Measurements from ENCODE around the gene TBL3. TPM values are rescaled to one million over a fixed set of nuclear protein-coding genes. Genes with fewer than 3 reads are reported as not detected.

Gene TBL3
- total RNA-seq, 1 donor from 2014 or later: 30.7 TPM

DNA sequence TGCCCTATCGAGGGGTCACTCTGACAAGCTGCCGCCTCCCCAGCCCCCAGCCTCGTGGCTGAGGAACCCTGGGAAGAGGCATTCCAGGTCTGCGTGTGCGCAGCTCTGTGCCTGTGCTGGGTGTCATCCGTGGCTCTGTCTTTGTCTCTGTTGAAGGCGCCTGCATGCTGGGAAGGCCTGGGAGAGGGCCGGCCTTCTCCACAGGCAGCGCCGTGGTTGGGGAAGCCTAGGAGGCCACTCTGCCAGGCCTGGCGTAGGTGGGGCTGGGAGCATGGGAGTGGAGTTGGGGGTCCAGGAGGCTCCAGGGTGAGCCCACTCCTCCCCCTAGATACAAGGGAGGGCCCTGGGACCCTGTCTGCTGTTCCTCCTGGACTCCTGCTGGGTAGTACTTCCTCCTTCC, 58.2 kb downstream of the TBL3 start:
- no peak overlapping the region for H3K9ac ChIP-seq
- H4K20me1 ChIP-seq (ENCODE audit: low read depth): peaks cover 5% of the 10 kb centered on the region
- H3K4me3 ChIP-seq: no peak overlapping the region
- DNase-seq (ENCODE audit: low spot score): no peak
- Mint-ChIP-seq H3K27me3 (ENCODE audit: insufficient read depth, low read depth) (peaks cover 9% of the 10 kb centered on the region), H3K9me3 (no peaks in the 10 kb centered on the region), H3K4me1 (peaks cover 10% of the 10 kb centered on the region), H3K36me3 (no peaks in the 10 kb centered on the region), H3K4me3 (no peak overlapping the region), H3K27ac (no peak overlapping the region)
- H3K36me3 ChIP-seq: no peaks in the 10 kb centered on the region
- H3K27me3 ChIP-seq: peaks cover 38% of the 10 kb centered on the region
- no peaks in the 10 kb centered on the region for H3K9me3 ChIP-seq (ENCODE audit: low read depth)
- no peak overlapping the region for H3K4me2 ChIP-seq
- no peak overlapping the region for H2AFZ ChIP-seq (replicated peaks)
- peaks cover 6% of the 10 kb centered on the region for H3K4me1 ChIP-seq
- no peaks in the 10 kb centered on the region for H3K79me2 ChIP-seq (ENCODE audit: low read depth)
- TF ChIP-seq EZH2 (IDR thresholded peaks at IDR 0.05) (no peak), EZH2phosphoT487 (IDR thresholded peaks at IDR 0.05) (no peak), CTCF (IDR thresholded peaks at IDR 0.05) (no peak)
- no peak overlapping the region for H3K27ac ChIP-seq
- H3F3A ChIP-seq (ENCODE audit: low read depth): peaks cover 13% of the 10 kb centered on the region

- no peak overlapping the region for H3K27ac Mint-ChIP-seq
- Histone ChIP-seq H3K79me2 (ENCODE audit: low read depth) (no peaks in the 10 kb centered on the region), H3K36me3 (no peaks in the 10 kb centered on the region), H3K4me2 (no peak overlapping the region), H3K9me3 (ENCODE audit: low read depth) (no peaks in the 10 kb centered on the region), H3K4me3 (no peak overlapping the region), H3K27me3 (peaks cover 27% of the 10 kb centered on the region), H4K20me1 (ENCODE audit: low read depth) (peaks cover 5% of the 10 kb centered on the region), H3K4me1 (peaks cover 12% of the 10 kb centered on the region), H3K9ac (no peak overlapping the region), H3F3A (ENCODE audit: low read depth) (peaks cover 3% of the 10 kb centered on the region), H2AFZ (replicated peaks) (no peak overlapping the region), H3K27ac (no peak overlapping the region)
- DNase-seq (ENCODE audit: low spot score): no peak
- no peak overlapping the region for H3K4me3 Mint-ChIP-seq
- TF ChIP-seq EZH2phosphoT487 (IDR thresholded peaks at IDR 0.05): no peak
- TF ChIP-seq EZH2 (IDR thresholded peaks at IDR 0.05): no peak
- no peak for TF ChIP-seq CTCF (IDR thresholded peaks at IDR 0.05)
- peaks cover 2% of the 10 kb centered on the region for H3K27me3 Mint-ChIP-seq (ENCODE audit: insufficient read depth, low read depth)
- H3K9me3 Mint-ChIP-seq: no peaks in the 10 kb centered on the region
- H3K36me3 Mint-ChIP-seq: no peaks in the 10 kb centered on the region
- peaks cover 8% of the 10 kb centered on the region for H3K4me1 Mint-ChIP-seq
Measured at GRCh38 chr16:2031081-2031577, 59.3 kb downstream of the TBL3 start.

Small RNAs within 50 kb of the gene (small RNA-seq; reads per million reads assigned to genes)
- gene AC005363.2: not detected
- not detected for gene RN7SL219P
- not detected for gene SNORA10
- gene SNORA64: not detected

Other genes starting within 250 kb of the TBL3 start
- gene NME3, start 200.5 kb upstream of the TBL3 start, total RNA-seq (ENCODE audit: low replicate concordance): 15.6 and 42.5 TPM in 2 replicates
- gene EME2, start 199.2 kb upstream of the TBL3 start, total RNA-seq (ENCODE audit: low replicate concordance): 2.3 and 10.3 TPM in 2 replicates
- 48.4 and 108 TPM in 2 replicates for gene MRPS34, start 198.9 kb upstream of the TBL3 start, total RNA-seq (ENCODE audit: low replicate concordance)
- 18.7 and 53.4 TPM in 2 replicates for gene SPSB3, start 189.5 kb upstream of the TBL3 start, total RNA-seq (ENCODE audit: low replicate concordance)
- gene NUBP2, start 189.1 kb upstream of the TBL3 start, total RNA-seq (ENCODE audit: low replicate concordance): 22.8 and 77.7 TPM in 2 replicates
- gene IGFALS, start 178.3 kb upstream of the TBL3 start, total RNA-seq (ENCODE audit: low replicate concordance): not detected in 2 replicates
- 38.3 and 72.1 TPM in 2 replicates for gene HAGH, start 145.2 kb upstream of the TBL3 start, total RNA-seq (ENCODE audit: low replicate concordance)
- gene FAHD1, start 144.8 kb upstream of the TBL3 start, total RNA-seq (ENCODE audit: low replicate concordance): 18.5 and 21.6 TPM in 2 replicates
- gene MEIOB, start 99.9 kb upstream of the TBL3 start, total RNA-seq (ENCODE audit: low replicate concordance): 1.9 and 3.7 TPM in 2 replicates
- 1.1 TPM in 1 of 2 replicates, not detected in the other for gene HS3ST6, start 53.6 kb upstream of the TBL3 start, total RNA-seq (ENCODE audit: low replicate concordance)
- gene MSRB1, start 28.9 kb upstream of the TBL3 start, total RNA-seq (ENCODE audit: low replicate concordance): 19.4 and 26.9 TPM in 2 replicates
- not detected in 2 replicates for gene RPL3L, start 17.4 kb upstream of the TBL3 start, total RNA-seq (ENCODE audit: low replicate concordance)
- 155 and 160 TPM in 2 replicates for gene NDUFB10, start 12.5 kb upstream of the TBL3 start, total RNA-seq (ENCODE audit: low replicate concordance)
- 3,079 and 5,348 TPM in 2 replicates for gene RPS2, start 7.2 kb upstream of the TBL3 start, total RNA-seq (ENCODE audit: low replicate concordance)
- not detected in 2 replicates for gene RNF151, start 5.2 kb upstream of the TBL3 start, total RNA-seq (ENCODE audit: low replicate concordance)
- gene NOXO1, start 9.4 kb downstream of the TBL3 start, total RNA-seq (ENCODE audit: low replicate concordance): not detected in 2 replicates
- 35.1 and 35.5 TPM in 2 replicates for gene GFER, start 12.1 kb downstream of the TBL3 start, total RNA-seq (ENCODE audit: low replicate concordance)
- gene SYNGR3, start 17.9 kb downstream of the TBL3 start, total RNA-seq (ENCODE audit: low replicate concordance): 4.4 and 8.7 TPM in 2 replicates
- 12.7 and 31.2 TPM in 2 replicates for gene ZNF598, start 37.8 kb downstream of the TBL3 start, total RNA-seq (ENCODE audit: low replicate concordance)
- 0.99 TPM in 1 of 2 replicates, not detected in the other for gene NPW, start 47.7 kb downstream of the TBL3 start, total RNA-seq (ENCODE audit: low replicate concordance)
- 3.0 and 9.1 TPM in 2 replicates for gene NHERF2, start 54.8 kb downstream of the TBL3 start, total RNA-seq (ENCODE audit: low replicate concordance)
- gene NTHL1, start 75.8 kb downstream of the TBL3 start, total RNA-seq (ENCODE audit: low replicate concordance): 26.3 and 43.6 TPM in 2 replicates
- gene TSC2, start 75.9 kb downstream of the TBL3 start, total RNA-seq (ENCODE audit: low replicate concordance): 55.1 and 63.4 TPM in 2 replicates
- 16.9 and 73.4 TPM in 2 replicates for gene PKD1, start 163.8 kb downstream of the TBL3 start, total RNA-seq (ENCODE audit: low replicate concordance)
- gene RAB26, start 176.6 kb downstream of the TBL3 start, total RNA-seq (ENCODE audit: low replicate concordance): 2.1 and 4.4 TPM in 2 replicates
- gene TRAF7, start 183.7 kb downstream of the TBL3 start, total RNA-seq (ENCODE audit: low replicate concordance): 24.1 and 63.6 TPM in 2 replicates
- 1.6 and 9.0 TPM in 2 replicates for gene CASKIN1, start 224.6 kb downstream of the TBL3 start, total RNA-seq (ENCODE audit: low replicate concordance)
- gene MLST8, start 233.4 kb downstream of the TBL3 start, total RNA-seq (ENCODE audit: low replicate concordance): 24.9 and 89.0 TPM in 2 replicates
- gene BRICD5, start 238.8 kb downstream of the TBL3 start, total RNA-seq (ENCODE audit: low replicate concordance): 5.2 and 14.5 TPM in 2 replicates
- 13.3 and 42.9 TPM in 2 replicates for gene PGP, start 242.8 kb downstream of the TBL3 start, total RNA-seq (ENCODE audit: low replicate concordance)